K562 (cell line): ENCODE data around the gene UTS2R. TPM values are rescaled to one million over a fixed set of nuclear protein-coding genes. Genes with fewer than 3 reads are reported as not detected.
A peak's percentile ranks its signal among the peaks of the same experiment; 100 is the strongest.

ENCODE experiments used
- ATAC-seq: fragments of 200-7000 bp; cut with Tn5 transposase; 3 replicates; pipeline ENCODE4 v1.9.1; 2020; ENCODE audit warnings: moderate library complexity
- BruUV-seq: library from RNA; stranded (reverse); fragments of 400-500 nt; replicated peaks from 2 replicates; lab custom pipeline; 2021; lab: Mats Ljungman, UMichigan
- CTCF ChIA-PET: fragments of 300-600 bp; formaldehyde crosslinking; extraction: SDS; loops from one replicate; lab custom pipeline; 2021; ENCODE audit warnings: low intra/inter-chr PET ratio; lab: Yijun Ruan, JAX
- POLR2A ChIA-PET: fragments of 300-600, 350-650 bp; sonication (Branson Sonifier 250); formaldehyde crosslinking; extraction: SDS; loops from one replicate; lab custom pipeline; 2021; ENCODE audit warnings: antibody characterized with exemption, inconsistent platforms; lab: Yijun Ruan, JAX
- DNase-seq, 4 experiments: peaks; one replicate each; pipeline versions ENCODE4 v3.0.0 to v3.0.0-alpha.2; 2011 to 2018; ENCODE audit warnings: low spot score in 3 of 4, mixed read lengths in 3 of 4; ENCODE audit errors: extremely low read depth in 1 of 4
- FAIRE-seq: peaks from 2 replicates; lab custom pipeline; 2011; peaks lifted over from hg19 to GRCh38; lab: Jason Lieb, UNC
- H2AFZ ChIP-seq: 2 replicates; pipeline ENCODE4 v1.6.0; 2011; ENCODE audit warnings: low read depth, low read length, control low read depth, inconsistent platforms
- H3K27ac ChIP-seq: fragments of 200-600 bp; 3 replicates; pipeline ENCODE4 v1.8.0; 2011; ENCODE audit warnings: low read depth, mild to moderate bottlenecking, control low read depth, inconsistent platforms, low read length, moderate library complexity, mixed read lengths; ENCODE audit errors: extremely low read depth
- H3K27me3 ChIP-seq, 2 experiments: fragments of 300-600 bp in 1 of 2; 2 replicates in 1 of 2; 3 replicates in 1 of 2; pipeline versions ENCODE4 v1.6.0 to v1.8.0; 2011; ENCODE audit warnings: inconsistent platforms in 2 of 2, low read length in 2 of 2, mild to moderate bottlenecking in 1 of 2, mixed read lengths in 1 of 2, moderate library complexity in 1 of 2; ENCODE audit not compliant: control insufficient read depth in 2 of 2, insufficient read depth in 2 of 2
- H3K36me3 ChIP-seq: fragments of 300-600 bp; 3 replicates; pipeline ENCODE4 v1.8.0; 2011; ENCODE audit warnings: mild to moderate bottlenecking, low read length, inconsistent platforms; ENCODE audit not compliant: control insufficient read depth, insufficient read depth
- H3K4me1 ChIP-seq, 2 experiments: fragments of 200-600 bp in 1 of 2; replicated peaks in 1 of 2; 2 replicates in 1 of 2; 3 replicates in 1 of 2; pipeline versions ENCODE4 v1.5.1 to v1.8.0; 2011; ENCODE audit warnings: inconsistent platforms in 2 of 2, low read length in 2 of 2, mild to moderate bottlenecking in 1 of 2, mixed read lengths in 1 of 2, moderate library complexity in 1 of 2; ENCODE audit not compliant: control insufficient read depth in 2 of 2, insufficient read depth in 2 of 2
- H3K4me2 ChIP-seq: 2 replicates; pipeline ENCODE4 v1.6.1; 2011; ENCODE audit warnings: low read length, control low read depth, inconsistent platforms, mixed read lengths; ENCODE audit not compliant: insufficient read depth
- H3K4me3 ChIP-seq: fragments of 200-600 bp; sonication (generic), shearing (Covaris generic); 2 replicates; pipeline ENCODE4 v1.5.1; 2016; ENCODE audit warnings: control low read depth, inconsistent platforms
- H3K79me2 ChIP-seq: fragments of 200-600 bp; 3 replicates; pipeline ENCODE4 v1.8.0; 2011; ENCODE audit warnings: low read length, inconsistent platforms; ENCODE audit not compliant: control insufficient read depth, insufficient read depth
- H3K9ac ChIP-seq, 2 experiments: 2 replicates each; pipeline versions ENCODE4 v1.6.0 to v1.6.1; 2011; ENCODE audit warnings: low read depth in 2 of 2, low read length in 2 of 2, control low read depth in 1 of 2, inconsistent platforms in 1 of 2, mild to moderate bottlenecking in 1 of 2, mixed read lengths in 1 of 2; ENCODE audit not compliant: insufficient read depth in 1 of 2
- H3K9me1 ChIP-seq: one replicate; pipeline ENCODE4 v1.6.0; 2011; ENCODE audit warnings: inconsistent platforms, mild to moderate bottlenecking, low read length, moderate library complexity; ENCODE audit not compliant: control insufficient read depth, insufficient read depth
- H3K9me3 ChIP-seq: replicated peaks from 2 replicates; pipeline ENCODE4 v1.5.1; 2011; ENCODE audit warnings: low read depth, low read length, inconsistent platforms; ENCODE audit not compliant: control insufficient read depth, insufficient read depth
- H4K20me1 ChIP-seq: replicated peaks from 2 replicates; pipeline ENCODE4 v1.6.1; 2011; ENCODE audit warnings: low read length, inconsistent platforms, mixed read lengths; ENCODE audit not compliant: control insufficient read depth, insufficient read depth
- CLOCK ChIP-seq: fragments of 250-450 bp; sonication (Bioruptor Pico); IDR thresholded peaks from 2 replicates; pipeline ENCODE4 v1.4.0; 2020; ENCODE audit warnings: mild to moderate bottlenecking, moderate library complexity, borderline replicate concordance
- ERF ChIP-seq: fragments of 450-650 bp; formaldehyde crosslinking; IDR thresholded peaks from 2 replicates; pipeline ENCODE4 v1.4.0; 2020; ENCODE audit warnings: mild to moderate bottlenecking, mixed read lengths
- FOXJ3 ChIP-seq: sonication (generic); formaldehyde crosslinking; IDR thresholded peaks from 2 replicates; pipeline ENCODE4 v1.4.0; 2020; ENCODE audit warnings: mild to moderate bottlenecking, missing genetic modification reagents
- KLF6 ChIP-seq: fragments of 250-450 bp; sonication (Bioruptor Pico); IDR thresholded peaks from 2 replicates; pipeline ENCODE4 v1.4.0; 2020; ENCODE audit warnings: mild to moderate bottlenecking, moderate library complexity, borderline replicate concordance
- MAFG ChIP-seq: fragments of 450-650 bp; conservative IDR thresholded peaks from 2 replicates; pipeline ENCODE4 v1.6.1; 2016; ENCODE audit warnings: missing genetic modification characterization, missing compliant biosample characterization
- SMAD4 ChIP-seq: fragments of 250-450 bp; sonication (Bioruptor Pico); conservative IDR thresholded peaks from 2 replicates; pipeline ENCODE4 v1.8.0; 2021; ENCODE audit warnings: inconsistent platforms, mild to moderate bottlenecking, moderate library complexity
- U2AF1 ChIP-seq: fragments of 200-400 bp; formaldehyde crosslinking; optimal IDR thresholded peaks from 2 replicates; pipeline ENCODE3; 2017; ENCODE audit warnings: mild to moderate bottlenecking, low read depth, low read length, moderate library complexity
- ZNF12 ChIP-seq: sonication (generic); formaldehyde crosslinking; IDR thresholded peaks from 2 replicates; pipeline ENCODE4 v1.4.0; 2020; ENCODE audit warnings: mild to moderate bottlenecking, missing genetic modification reagents
- ZNF592 ChIP-seq: fragments of 450-650 bp; IDR thresholded peaks from 2 replicates; pipeline ENCODE4 v1.6.1; 2017; ENCODE audit warnings: antibody characterized with exemption, mild to moderate bottlenecking
- WGBS: fragments of 100-300 bp; shearing (Covaris generic); methylation state at CpG from one replicate; pipeline ENCODE4 v1.1.6; 2016; ENCODE audit warnings: low coverage, mixed read lengths; ENCODE audit not compliant: insufficient coverage; ENCODE audit errors: missing lambda C conversion rate; 5-methylcytosine and 5-hydroxymethylcytosine counted together
- in situ Hi-C: fragments of 300-500 bp; cut with MboI; formaldehyde crosslinking; loops from 4 replicates; pipeline ENCODE4 v1.15.0; 2018; ENCODE audit warnings: inconsistent platforms, mixed read lengths
- intact Hi-C: fragments of 100-400 bp; cut with micrococcal nuclease; formaldehyde crosslinking; loops from 2 replicates; pipeline ENCODE4 v1.14.2; 2022
- polyA plus RNA-seq, 8 experiments: library from polyadenylated mRNA; depleted of rRNA in 4 of 8; stranded (reverse) in 5 of 8; unstranded in 3 of 8; fragments of >200 nt; fragmentation: Nextera tagmentation in 2 of 8; fragmentation: Illumina TruSeq in 1 of 8; extraction: Ambion mirVana in 2 of 8; extraction: Trizol in 1 of 8; gene quantifications; 2 replicates each; pipeline versions ENCODE4 v1.2.1 to v1.2.3, GENCODE V29; 2011 to 2014; ENCODE audit warnings: inconsistent platforms in 1 of 8, missing spikeins in 1 of 8
- total RNA-seq, 7 experiments: library from RNA; depleted of rRNA in 6 of 7; stranded (reverse); fragments of >200 nt in 6 of 7; fragmentation: Illumina TruSeq in 2 of 7; extraction: Trizol in 2 of 7; gene quantifications; 2 replicates each; pipeline versions ENCODE4 v1.2.1 to v1.2.3, GENCODE V29; 2011 to 2021; ENCODE audit warnings: low replicate concordance in 1 of 7
- TF ChIP-seq, protein P1 (sequence below), 2 experiments: fragments of 450-650 bp in 1 of 2; sonication (generic) in 1 of 2; formaldehyde crosslinking in 1 of 2; IDR thresholded peaks in 1 of 2; conservative IDR thresholded peaks in 1 of 2; 2 replicates each; pipeline versions ENCODE4 v1.6.1 to v1.8.1; 2016 to 2023; ENCODE audit warnings: mild to moderate bottlenecking in 2 of 2, moderate library complexity in 2 of 2, inconsistent platforms in 1 of 2, missing genetic modification reagents in 1 of 2

UTS2R gene
- total and polyA plus RNA-seq, 9 of the 15 experiments (the other 6 are each of a cell fraction or from before 2014, with no cell fraction given) = 0.22 TPM; not detected in 8

DNA sequence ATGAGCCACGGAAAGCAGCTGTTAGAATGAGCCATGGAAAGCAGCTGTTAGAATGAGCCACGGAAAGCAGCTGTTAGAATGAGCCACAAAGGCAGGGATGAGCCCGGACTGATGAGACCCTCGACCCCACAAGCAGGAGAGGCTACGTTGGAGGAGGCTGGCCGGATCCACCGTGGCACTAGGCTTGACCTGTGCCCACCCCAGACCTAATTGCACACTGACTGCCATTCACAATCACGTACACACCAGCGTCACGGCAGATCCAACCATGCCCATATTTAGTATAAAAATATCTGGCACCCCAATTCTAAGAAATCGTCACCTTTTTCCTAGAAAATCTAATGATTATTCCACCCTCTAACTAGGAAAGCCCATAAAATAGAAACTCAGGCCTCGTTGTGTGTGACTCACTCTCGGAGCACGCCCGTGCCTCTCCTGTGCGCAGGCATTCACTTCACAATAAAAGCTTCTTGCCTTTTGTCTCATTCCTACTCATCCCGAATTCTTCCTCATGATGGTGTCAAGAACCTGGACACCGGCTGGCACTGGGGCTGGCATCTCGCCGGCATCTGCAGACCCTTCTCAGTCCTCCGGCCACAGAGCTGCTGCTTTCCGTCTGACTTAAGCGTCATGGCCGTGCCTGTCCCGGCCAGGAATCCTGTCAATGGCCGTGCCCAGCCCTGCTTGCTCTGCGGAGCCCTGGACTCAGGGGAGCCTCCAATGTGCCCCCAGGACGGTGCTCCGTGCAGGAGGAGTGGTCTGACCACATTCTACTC is 32.5 kb upstream of the UTS2R start:
- peak overlapping the region; percentile 81 for H2AFZ ChIP-seq
- H3K4me2 ChIP-seq = peak overlapping the region; percentile 75
- in situ Hi-C loops = no loop called here
- H3K27ac ChIP-seq = peak overlapping the region; percentile 87
- peaks cover 4% of the 10 kb centered on the region for H3K9me3 ChIP-seq
- H3K27me3 ChIP-seq = no peaks in the 10 kb centered on the region
- ATAC-seq (peak; percentile 88), FAIRE-seq (peak; percentile 97), DNase-seq (peak; percentile 76 to 89 (median 80))
- peak overlapping the region; percentile 72 to 80 for H3K9ac ChIP-seq
- no peaks in the 10 kb centered on the region; the same call in 2 of the 3 replicates for H3K79me2 ChIP-seq
- peaks cover 40 to 74% of the 10 kb centered on the region in 2 experiments for H3K4me1 ChIP-seq
- intact Hi-C loops = loop anchor here (5.0 kb wide), 2 partner anchors 47 to 102 kb away; no protein-coding TSS in a partner anchor
- CTCF ChIA-PET = no interaction called here
- peak overlapping the region; percentile 13; the same call in 1 of the 2 replicates for H3K4me3 ChIP-seq
- POLR2A ChIA-PET = interaction anchor here (0.6 to 1.1 kb wide), 4 partner anchors 25 to 550 kb away, joined by 4 to 6 read pairs (median 4); no protein-coding TSS in a partner anchor
- H3K9me1 ChIP-seq = no peaks in the 10 kb centered on the region
- no TSS peak for BruUV-seq
- no peaks in the 10 kb centered on the region for H3K36me3 ChIP-seq
- 4% methylated on average over 29 of the region's 29 CpGs for WGBS
- no peaks in the 10 kb centered on the region for H4K20me1 ChIP-seq
- TF ChIP-seq SMAD4 (CRISPR knock-in tag) (peak; percentile 60; the same call in 1 of the 2 replicates), MAFG (tag) (no peak), U2AF1 (no peak), ZNF592 (peak; percentile 93), ZNF12 (CRISPR knock-in tag) (no peak), FOXJ3 (no peak), ERF (peak; percentile 86; the same call in 1 of the 2 replicates), CLOCK (CRISPR knock-in tag) (no peak), KLF6 (CRISPR knock-in tag) (peak; percentile 36; the same call in 1 of the 2 replicates)
- TF ChIP-seq, protein P1, sequence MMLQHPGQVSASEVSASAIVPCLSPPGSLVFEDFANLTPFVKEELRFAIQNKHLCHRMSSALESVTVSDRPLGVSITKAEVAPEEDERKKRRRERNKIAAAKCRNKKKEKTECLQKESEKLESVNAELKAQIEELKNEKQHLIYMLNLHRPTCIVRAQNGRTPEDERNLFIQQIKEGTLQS (IDR thresholded peaks at IDR 0.05) = peak; percentile 93
- TF ChIP-seq, protein P1 (CRISPR knock-in tag; conservative IDR thresholded peaks at IDR 0.05) = 0 out of 2 replicates have a peak, but pooled peaks have one; percentile 33
